Body of pancreas (tissue), 4 donors: Measurements from ENCODE around the gene TCAP.

Experiments used
- CTCF ChIP-seq, 7 experiments: fragments of 450-650 bp in 4 of 7; fragments of 200-600 bp in 3 of 7; sonication (generic) in 3 of 7; IDR thresholded peaks; one replicate each; pipeline ENCODE4 v1.5.1; 2016 to 2019; ENCODE audit warnings: antibody characterized with exemption in 7 of 7
- POLR2A ChIP-seq, 3 donors: fragments of 450-650 bp; IDR thresholded peaks; one replicate each; pipeline ENCODE4 v1.6.1; 2016; ENCODE audit warnings: antibody characterized with exemption in 3 of 3, mild to moderate bottlenecking in 2 of 3

DNA sequence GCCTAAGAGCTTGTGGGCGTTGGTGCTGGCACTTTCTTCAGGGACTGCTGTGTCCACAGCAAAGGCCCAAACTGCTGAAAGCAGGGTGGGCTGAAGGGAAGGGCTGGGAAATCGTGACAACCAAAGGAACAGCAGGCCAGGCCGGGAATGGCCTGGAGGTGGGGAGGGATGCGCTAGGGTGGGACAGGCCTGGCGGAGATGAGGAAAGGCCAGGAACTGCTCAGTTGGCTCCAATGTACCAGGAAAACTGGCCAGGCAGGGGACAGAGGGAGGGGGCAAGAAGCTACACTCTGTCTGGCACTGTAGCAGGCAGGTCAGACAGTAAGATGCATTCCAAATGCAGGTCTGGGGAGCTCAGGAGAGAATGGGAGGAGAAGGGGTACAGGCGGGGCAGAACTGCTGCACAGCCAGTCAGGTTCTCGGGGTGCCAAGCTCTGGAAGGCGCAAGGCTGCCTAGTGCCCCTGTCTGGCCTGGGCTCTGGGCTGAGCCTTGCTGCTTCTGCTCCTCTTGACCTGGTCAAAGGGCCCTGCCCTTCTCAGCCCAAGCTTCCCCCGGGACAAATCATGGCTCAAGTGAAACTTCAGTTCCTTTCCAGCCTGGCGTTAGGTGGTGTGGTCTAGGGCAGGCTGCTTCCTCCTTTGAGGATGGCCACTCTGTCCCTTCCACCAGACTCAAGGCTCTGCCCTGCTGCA, 10.4 kb downstream of the TCAP start:
- no peak for TF ChIP-seq POLR2A (IDR thresholded peaks at IDR 0.05)
- TF ChIP-seq CTCF (IDR thresholded peaks at IDR 0.05): no peak
